Prostate gland (tissue), 2 donors: ENCODE data around the gene EFCAB9.
"Not testable (repeated sequence)": the region's sequence is repeated elsewhere in the genome, so short reads cannot be mapped to it uniquely, and the experiment has no call there.

Experiments
- POLR2A ChIP-seq: fragments of 450-650 bp; IDR thresholded peaks from one replicate; pipeline ENCODE4 v1.6.1; 2016; ENCODE audit warnings: antibody characterized with exemption, mild to moderate bottlenecking
- POLR2AphosphoS5 ChIP-seq: sonication (generic); formaldehyde crosslinking; IDR thresholded peaks from one replicate; pipeline ENCODE4 v1.6.1; 2017; ENCODE audit warnings: antibody characterized with exemption
- TF ChIP-seq, protein P1 (sequence below), 4 experiments: fragments of 200-600 bp in 2 of 4; fragments of 450-650 bp in 2 of 4; sonication (generic) in 2 of 4; IDR thresholded peaks; 1 replicate in 3 of 4; 2 replicates in 1 of 4; pipeline ENCODE4 v1.5.1; 2016 to 2019; ENCODE audit warnings: antibody characterized with exemption in 4 of 4, mild to moderate bottlenecking in 2 of 4, moderate library complexity in 2 of 4

DNA sequence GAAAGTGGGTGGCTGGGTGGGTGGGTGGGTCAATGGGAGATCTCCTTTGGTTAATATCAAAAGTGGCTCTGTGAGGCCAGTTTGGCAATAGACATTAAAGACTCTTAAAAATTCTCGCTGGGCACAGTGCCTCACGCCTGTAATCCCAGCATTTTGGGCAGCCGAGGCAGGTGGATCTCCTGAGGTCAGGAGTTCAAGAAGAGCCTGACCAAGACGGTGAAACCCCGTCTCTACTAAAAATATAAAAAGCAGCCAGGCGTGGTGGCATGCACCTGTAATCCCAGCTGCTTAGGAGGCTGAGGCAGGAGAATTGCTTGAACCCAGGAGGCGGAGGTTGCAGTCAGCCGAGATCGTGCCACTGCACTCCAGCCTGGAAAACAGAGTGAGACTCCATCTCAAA, 38.9 kb upstream of the EFCAB9 start:
- TF ChIP-seq, protein P1, sequence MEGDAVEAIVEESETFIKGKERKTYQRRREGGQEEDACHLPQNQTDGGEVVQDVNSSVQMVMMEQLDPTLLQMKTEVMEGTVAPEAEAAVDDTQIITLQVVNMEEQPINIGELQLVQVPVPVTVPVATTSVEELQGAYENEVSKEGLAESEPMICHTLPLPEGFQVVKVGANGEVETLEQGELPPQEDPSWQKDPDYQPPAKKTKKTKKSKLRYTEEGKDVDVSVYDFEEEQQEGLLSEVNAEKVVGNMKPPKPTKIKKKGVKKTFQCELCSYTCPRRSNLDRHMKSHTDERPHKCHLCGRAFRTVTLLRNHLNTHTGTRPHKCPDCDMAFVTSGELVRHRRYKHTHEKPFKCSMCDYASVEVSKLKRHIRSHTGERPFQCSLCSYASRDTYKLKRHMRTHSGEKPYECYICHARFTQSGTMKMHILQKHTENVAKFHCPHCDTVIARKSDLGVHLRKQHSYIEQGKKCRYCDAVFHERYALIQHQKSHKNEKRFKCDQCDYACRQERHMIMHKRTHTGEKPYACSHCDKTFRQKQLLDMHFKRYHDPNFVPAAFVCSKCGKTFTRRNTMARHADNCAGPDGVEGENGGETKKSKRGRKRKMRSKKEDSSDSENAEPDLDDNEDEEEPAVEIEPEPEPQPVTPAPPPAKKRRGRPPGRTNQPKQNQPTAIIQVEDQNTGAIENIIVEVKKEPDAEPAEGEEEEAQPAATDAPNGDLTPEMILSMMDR (IDR thresholded peaks at IDR 0.05), result not testable (repeated sequence)
- TF ChIP-seq POLR2A, POLR2AphosphoS5: not testable (repeated sequence)
